GM12864 (cell line): ENCODE data around the gene ZNF451.

Experiments used
- DNase-seq: peaks from one replicate; pipeline ENCODE4 v3.0.0-alpha.2; 2011; ENCODE audit warnings: low read depth
- H3K4me3 ChIP-seq: 2 replicates; pipeline ENCODE4 v1.5.1; 2011; ENCODE audit warnings: mild to moderate bottlenecking, low read depth, low read length, control low read depth
- CTCF ChIP-seq: IDR thresholded peaks from 2 replicates; pipeline ENCODE4 v1.5.1; 2011; ENCODE audit warnings: low read depth, mild to moderate bottlenecking, moderate library complexity, low read length, control low read depth, inconsistent platforms; ENCODE audit errors: missing control alignments

ZNF451 gene

GRCh38 chr6:57117796-57118195 is 27.8 kb downstream of the ZNF451 start:
- TF ChIP-seq CTCF = no peak
- H3K4me3 ChIP-seq = no peak overlapping the region

GRCh38 chr6:57123111-57123510 is 33.1 kb downstream of the ZNF451 start:
- no peak for DNase-seq
- H3K4me3 ChIP-seq = no peak overlapping the region
- no peak for TF ChIP-seq CTCF

More at GRCh38 chr6:57117796-57118195, 27.8 kb downstream of the ZNF451 start:
- no peak for DNase-seq

GRCh38 chr6:57127763-57128162 is 37.8 kb downstream of the ZNF451 start:
- H3K4me3 ChIP-seq = no peak overlapping the region
- TF ChIP-seq CTCF = no peak
- no peak for DNase-seq

- H3K4me3 ChIP-seq = no peak overlapping the region
- no peak for TF ChIP-seq CTCF
- DNase-seq = no peak
Measured at GRCh38 chr6:57130661-57131177, 40.7 kb downstream of the ZNF451 start.

GRCh38 chr6:57134954-57135353 is 45.0 kb downstream of the ZNF451 start:
- H3K4me3 ChIP-seq = no peak overlapping the region
- TF ChIP-seq CTCF = no peak
- no peak for DNase-seq

GRCh38 chr6:57135885-57136284 is 45.9 kb downstream of the ZNF451 start:
- DNase-seq = no peak
- H3K4me3 ChIP-seq = no peak overlapping the region
- TF ChIP-seq CTCF = no peak

GRCh38 chr6:57137350-57137749 is 47.4 kb downstream of the ZNF451 start:
- no peak for TF ChIP-seq CTCF
- DNase-seq = no peak
- no peak overlapping the region for H3K4me3 ChIP-seq
